Mucosa of stomach (tissue), 1 donor: ENCODE results near the gene FMO5.
"Not testable (repeated sequence)": the region's sequence is repeated elsewhere in the genome, so short reads cannot be mapped to it uniquely, and the experiment has no call there.

Experiments
- H3K27me3 ChIP-seq: one replicate; pipeline ENCODE4 v1.7.0; 2013; ENCODE audit warnings: mild to moderate bottlenecking, low read length; ENCODE audit not compliant: control insufficient read depth, insufficient read depth
- H3K36me3 ChIP-seq: one replicate; pipeline ENCODE4 v1.7.0; 2013; ENCODE audit warnings: low read length; ENCODE audit not compliant: control insufficient read depth, insufficient read depth
- H3K4me1 ChIP-seq: one replicate; pipeline ENCODE4 v1.7.0; 2013; ENCODE audit warnings: mild to moderate bottlenecking, low read length; ENCODE audit not compliant: control insufficient read depth, insufficient read depth
- H3K4me3 ChIP-seq: one replicate; pipeline ENCODE4 v1.7.0; 2013; ENCODE audit warnings: low read length
- H3K9ac ChIP-seq: one replicate; pipeline ENCODE4 v1.7.0; 2013; ENCODE audit warnings: mild to moderate bottlenecking, low read length, moderate library complexity
- H3K9me3 ChIP-seq: one replicate; pipeline ENCODE4 v1.7.0; 2013; ENCODE audit warnings: mild to moderate bottlenecking, low read length, moderate library complexity; ENCODE audit not compliant: control insufficient read depth
- donor health status: Pancreatic carcinoma.

Gene FMO5

GRCh38 chr1:147213271-147213670, 11.9 kb downstream of the FMO5 start:
- Histone ChIP-seq H3K9ac (no peak overlapping the region), H3K4me1 (peaks cover 29% of the 10 kb centered on the region), H3K4me3 (no peak overlapping the region), H3K9me3 (no peaks in the 10 kb centered on the region), H3K27me3 (no peaks in the 10 kb centered on the region), H3K36me3 (no peaks in the 10 kb centered on the region)

GRCh38 chr1:147211577-147211976, 13.6 kb downstream of the FMO5 start:
- Histone ChIP-seq H3K4me1 (peaks cover 29% of the 10 kb centered on the region), H3K27me3 (no peaks in the 10 kb centered on the region), H3K9ac (no peak overlapping the region), H3K9me3 (no peaks in the 10 kb centered on the region), H3K4me3 (no peak overlapping the region), H3K36me3 (no peaks in the 10 kb centered on the region)

- Histone ChIP-seq H3K9me3 (no peaks in the 10 kb centered on the region), H3K4me1 (peaks cover 26% of the 10 kb centered on the region), H3K36me3 (no peaks in the 10 kb centered on the region), H3K9ac (no peak overlapping the region), H3K27me3 (no peaks in the 10 kb centered on the region), H3K4me3 (no peak overlapping the region)
Observed at GRCh38 chr1:147210987-147211386, 14.2 kb downstream of the FMO5 start.

- H3K9me3 ChIP-seq, result no peaks in the 10 kb centered on the region
- peaks cover 18% of the 10 kb centered on the region for H3K4me1 ChIP-seq
- no peaks in the 10 kb centered on the region for H3K27me3 ChIP-seq
- H3K9ac ChIP-seq, result no peak overlapping the region
- H3K4me3 ChIP-seq, result no peak overlapping the region
- H3K36me3 ChIP-seq, result no peaks in the 10 kb centered on the region
Observed at GRCh38 chr1:147209825-147210821, 15.0 kb downstream of the FMO5 start.

GRCh38 chr1:147208619-147209018, 16.5 kb downstream of the FMO5 start:
- Histone ChIP-seq H3K9me3 (no peaks in the 10 kb centered on the region), H3K9ac (no peak overlapping the region), H3K27me3 (no peaks in the 10 kb centered on the region), H3K4me1 (peaks cover 13% of the 10 kb centered on the region), H3K4me3 (no peak overlapping the region), H3K36me3 (no peaks in the 10 kb centered on the region)

GRCh38 chr1:147207192-147207591, 17.9 kb downstream of the FMO5 start:
- no peak overlapping the region for H3K9ac ChIP-seq
- no peaks in the 10 kb centered on the region for H3K36me3 ChIP-seq
- H3K27me3 ChIP-seq, result no peaks in the 10 kb centered on the region
- no peaks in the 10 kb centered on the region for H3K9me3 ChIP-seq
- H3K4me1 ChIP-seq, result peaks cover 13% of the 10 kb centered on the region
- no peak overlapping the region for H3K4me3 ChIP-seq

- H3K27me3 ChIP-seq, result no peaks in the 10 kb centered on the region
- no peak overlapping the region for H3K4me3 ChIP-seq
- H3K9me3 ChIP-seq, result no peaks in the 10 kb centered on the region
- no peak overlapping the region for H3K9ac ChIP-seq
- no peaks in the 10 kb centered on the region for H3K4me1 ChIP-seq
- H3K36me3 ChIP-seq, result no peaks in the 10 kb centered on the region
Observed at GRCh38 chr1:147204080-147204479, 21.1 kb downstream of the FMO5 start.

GRCh38 chr1:147202576-147202975, 22.6 kb downstream of the FMO5 start:
- H3K4me1 ChIP-seq, result peaks cover 6% of the 10 kb centered on the region
- H3K4me3 ChIP-seq, result no peak overlapping the region
- no peaks in the 10 kb centered on the region for H3K9me3 ChIP-seq
- no peaks in the 10 kb centered on the region for H3K27me3 ChIP-seq
- no peak overlapping the region for H3K9ac ChIP-seq
- H3K36me3 ChIP-seq, result no peaks in the 10 kb centered on the region

GRCh38 chr1:147201786-147202185, 23.4 kb downstream of the FMO5 start:
- Histone ChIP-seq H3K27me3 (no peaks in the 10 kb centered on the region), H3K9me3 (no peaks in the 10 kb centered on the region), H3K4me1 (peaks cover 11% of the 10 kb centered on the region), H3K36me3 (no peaks in the 10 kb centered on the region), H3K4me3 (no peak overlapping the region), H3K9ac (no peak overlapping the region)

- Histone ChIP-seq H3K36me3 (no peaks in the 10 kb centered on the region), H3K4me1 (peaks cover 11% of the 10 kb centered on the region), H3K9me3 (no peaks in the 10 kb centered on the region), H3K27me3 (no peaks in the 10 kb centered on the region), H3K4me3 (no peak overlapping the region), H3K9ac (no peak overlapping the region)
Observed at GRCh38 chr1:147201276-147201675, 23.9 kb downstream of the FMO5 start.

GRCh38 chr1:147197324-147197723, 27.8 kb downstream of the FMO5 start:
- H3K36me3 ChIP-seq, result not testable (repeated sequence)

GRCh38 chr1:147189514-147189913, 35.6 kb downstream of the FMO5 start:
- Histone ChIP-seq H3K9me3 (no peaks in the 10 kb centered on the region), H3K4me3 (no peak overlapping the region), H3K36me3 (no peaks in the 10 kb centered on the region), H3K27me3 (no peaks in the 10 kb centered on the region), H3K9ac (no peak overlapping the region), H3K4me1 (no peaks in the 10 kb centered on the region)

More at GRCh38 chr1:147197324-147197723, 27.8 kb downstream of the FMO5 start:
- not testable (repeated sequence) for H3K4me3 ChIP-seq, H3K9ac ChIP-seq, H3K9me3 ChIP-seq, H3K27me3 ChIP-seq
- H3K4me1 ChIP-seq, result peaks cover 11% of the 10 kb centered on the region
